PFSK-1 (cell line): ENCODE results near the gene PGLYRP4.

ENCODE experiments used
- FOXP2 ChIP-seq: optimal IDR thresholded peaks from 2 replicates; pipeline ENCODE3; 2011; ENCODE audit warnings: borderline replicate concordance, control low read depth, inconsistent platforms; ENCODE audit not compliant: insufficient read depth; ENCODE audit errors: extremely low read length, extremely low read depth
- POLR2AphosphoS5 ChIP-seq: IDR thresholded peaks from 2 replicates; pipeline ENCODE4 v1.6.1; 2012; ENCODE audit warnings: low read depth, mild to moderate bottlenecking, control low read depth, low read length, moderate library complexity
- REST ChIP-seq, 2 experiments: IDR thresholded peaks; 2 replicates each; pipeline versions ENCODE4 v1.6.1 to v1.8.0; 2011 to 2012; ENCODE audit warnings: low read depth in 2 of 2, low read length in 2 of 2, control low read depth in 1 of 2, inconsistent platforms in 1 of 2, mild to moderate bottlenecking in 1 of 2, moderate library complexity in 1 of 2; ENCODE audit not compliant: insufficient read depth in 1 of 2
- SIN3A ChIP-seq: IDR thresholded peaks from 2 replicates; pipeline ENCODE4 v1.6.1; 2012; ENCODE audit warnings: mild to moderate bottlenecking, low read length, moderate library complexity, borderline replicate concordance; ENCODE audit not compliant: insufficient read depth
- TAF1 ChIP-seq: IDR thresholded peaks from 2 replicates; pipeline ENCODE4 v1.6.1; 2012; ENCODE audit warnings: low read length, control low read depth, borderline replicate concordance; ENCODE audit not compliant: insufficient read depth

Gene PGLYRP4

DNA sequence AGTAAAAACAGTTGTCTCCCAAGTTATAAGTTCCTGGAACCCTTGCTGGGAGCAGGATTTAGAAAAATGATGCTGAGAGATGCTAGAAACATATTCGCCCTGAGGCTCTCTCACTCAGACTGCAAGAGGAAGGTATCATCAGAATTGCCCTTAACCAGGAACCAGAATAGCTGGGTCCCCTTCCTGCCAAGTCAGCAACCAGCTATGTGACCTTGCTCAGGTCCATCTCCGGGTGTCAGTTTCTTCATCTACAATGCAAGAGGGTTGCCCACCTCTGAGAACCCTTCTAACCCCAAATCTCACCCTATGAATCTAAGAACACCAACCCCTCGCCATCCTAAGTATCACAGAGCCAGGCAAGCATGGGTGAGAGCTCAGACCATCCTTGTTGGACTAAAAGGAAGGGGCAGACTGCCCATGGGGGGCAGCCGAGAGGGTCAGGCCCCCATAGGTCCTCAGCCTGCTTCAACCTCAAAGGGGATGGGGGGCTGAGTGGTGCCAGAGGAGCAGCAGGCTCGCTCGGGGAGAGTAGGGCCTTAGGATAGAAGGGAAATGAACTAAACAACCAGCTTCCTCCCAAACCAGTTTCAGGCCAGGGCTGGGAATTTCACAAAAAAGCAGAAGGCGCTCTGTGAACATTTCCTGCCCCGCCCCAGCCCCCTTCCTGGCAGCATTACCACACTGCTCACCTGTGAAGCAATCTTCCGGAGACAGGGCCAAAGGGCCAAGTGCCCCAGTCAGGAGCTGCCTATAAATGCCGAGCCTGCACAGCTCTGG lies 8.6 kb upstream of the PGLYRP4 start:
- TF ChIP-seq SIN3A: no peak
- TF ChIP-seq FOXP2: no peak
- no peak for TF ChIP-seq TAF1
- no peak for TF ChIP-seq REST (IDR thresholded peaks at IDR 0.05; ENCODE audit: insufficient read depth in 1 of 2, low read depth in 2 of 2, low read length in 2 of 2)
- TF ChIP-seq POLR2AphosphoS5: no peak

GRCh38 chr1:153356392-153357075 lies 7.9 kb upstream of the PGLYRP4 start:
- TF ChIP-seq TAF1: no peak

DNA sequence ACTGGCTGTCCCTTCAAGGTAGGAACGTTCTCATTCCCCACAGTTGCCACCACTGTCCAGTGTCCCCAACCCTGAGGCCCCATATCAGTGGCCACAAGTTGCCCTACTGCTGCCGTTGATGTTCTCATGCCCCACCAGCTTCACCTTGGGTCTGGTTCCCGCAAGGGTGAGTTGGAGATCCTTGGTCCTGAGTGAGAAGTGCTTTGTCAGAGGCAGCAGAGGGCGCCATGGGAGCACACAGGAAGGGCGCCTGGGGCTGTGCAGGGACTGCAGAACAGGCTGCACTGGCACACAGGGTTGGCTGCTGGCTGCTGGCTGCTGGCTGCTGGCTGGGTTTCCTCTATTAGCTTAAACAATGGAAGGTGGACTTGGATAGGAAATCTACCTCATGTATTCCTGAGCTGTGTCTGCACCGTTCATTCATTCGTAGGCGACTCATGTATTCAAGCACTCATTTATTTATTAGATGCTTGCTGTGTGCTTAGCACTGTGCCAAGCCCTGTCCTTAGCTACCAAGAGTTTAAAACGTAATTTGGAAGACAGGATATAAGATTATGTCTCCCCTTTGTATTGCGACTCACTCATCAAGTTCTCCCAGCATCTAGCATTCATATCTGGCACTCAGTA lies 6.9 kb upstream of the PGLYRP4 start:
- TF ChIP-seq REST (IDR thresholded peaks at IDR 0.05; ENCODE audit: insufficient read depth in 1 of 2, low read depth in 2 of 2, low read length in 2 of 2) (no peak), FOXP2 (no peak), SIN3A (no peak), TAF1 (no peak), POLR2AphosphoS5 (no peak)

GRCh38 chr1:153354515-153355193 lies 6.0 kb upstream of the PGLYRP4 start:
- no peak for TF ChIP-seq SIN3A
- TF ChIP-seq REST (IDR thresholded peaks at IDR 0.05; ENCODE audit: insufficient read depth in 1 of 2, low read depth in 2 of 2, low read length in 2 of 2): no peak
- no peak for TF ChIP-seq FOXP2
- no peak for TF ChIP-seq TAF1
- no peak for TF ChIP-seq POLR2AphosphoS5

DNA sequence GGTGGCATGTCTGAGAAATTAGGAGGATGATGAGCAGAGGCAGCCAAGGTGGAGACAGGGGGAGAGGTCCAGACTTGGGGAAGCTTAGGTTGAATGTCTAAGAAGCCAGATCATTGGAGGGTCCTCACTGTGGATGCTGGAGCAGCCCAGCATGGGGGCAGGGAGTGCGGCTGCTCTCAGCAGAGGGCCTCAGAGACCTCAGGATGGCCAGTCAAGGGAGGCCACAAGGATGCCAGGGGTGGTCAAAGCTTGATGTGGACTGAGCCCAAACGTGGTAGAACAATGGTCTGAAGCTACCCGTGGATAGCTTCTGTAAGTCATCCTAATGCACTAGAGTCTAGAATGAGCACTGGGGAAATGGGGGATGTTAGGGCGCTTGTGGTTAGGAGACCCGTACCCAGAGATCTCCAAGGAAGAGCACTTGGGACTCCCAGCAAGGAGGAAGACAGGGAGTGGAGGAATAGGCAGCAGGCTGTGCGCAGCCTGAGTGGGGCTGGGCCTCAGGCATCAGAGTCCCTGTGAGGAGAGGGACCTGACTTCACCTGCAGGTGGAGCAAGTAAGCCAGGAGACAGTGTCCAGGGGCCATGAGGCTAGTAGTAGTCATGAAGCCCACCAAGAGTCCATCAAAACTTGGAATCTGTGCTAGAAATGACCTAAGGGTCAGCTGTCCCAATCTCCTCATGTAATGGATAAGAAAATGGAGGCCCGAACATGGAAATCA lies 4.7 kb upstream of the PGLYRP4 start:
- TF ChIP-seq TAF1 (no peak), SIN3A (no peak), REST (IDR thresholded peaks at IDR 0.05; ENCODE audit: insufficient read depth in 1 of 2, low read depth in 2 of 2, low read length in 2 of 2) (no peak), POLR2AphosphoS5 (no peak), FOXP2 (no peak)
